Measurements from ENCODE around the gene MRPL58.
"Not testable (repeated sequence)": the region's sequence is repeated elsewhere in the genome, so short reads cannot be mapped to it uniquely, and the experiment has no call there.

The MRPL58 gene

DNA sequence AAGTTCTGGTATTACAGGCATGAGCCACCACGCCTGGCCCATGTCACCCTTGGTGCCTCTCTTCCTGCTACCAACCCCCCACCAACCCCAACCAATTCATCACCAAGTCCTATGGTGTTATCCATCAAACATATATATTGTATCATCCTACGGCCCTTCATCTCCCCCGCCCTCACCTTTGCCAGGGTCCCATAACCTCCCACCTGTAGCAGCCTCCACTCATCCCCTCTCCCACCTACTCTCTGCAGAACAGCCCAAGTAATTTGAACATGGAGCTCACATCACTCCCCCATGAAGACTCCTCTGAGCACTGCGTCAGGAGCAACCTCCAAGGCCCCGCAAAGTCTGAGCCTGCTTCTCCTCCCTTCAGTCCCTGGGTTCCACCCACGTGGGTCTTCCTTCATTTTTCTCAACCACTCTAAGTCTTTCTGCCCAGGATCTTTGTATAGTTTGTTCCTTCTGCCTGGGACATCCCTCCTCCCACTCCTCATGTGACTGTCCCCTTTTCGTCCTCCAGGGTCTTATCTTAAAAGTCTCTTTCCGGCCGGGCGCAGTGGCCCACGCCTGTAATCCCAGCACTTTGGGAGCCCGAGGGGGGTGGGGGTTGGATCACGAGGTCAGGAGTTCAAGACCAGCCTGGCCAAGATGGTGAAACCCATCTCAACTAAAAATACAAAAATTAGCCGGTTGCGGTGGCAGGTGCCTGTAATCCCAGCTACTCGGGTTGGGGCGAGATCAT lies 32.9 kb upstream of the MRPL58 start:
- H3K4me3 Mint-ChIP-seq = no peak overlapping the region
- H3K27me3 Mint-ChIP-seq = peaks cover 6% of the 10 kb centered on the region

DNA sequence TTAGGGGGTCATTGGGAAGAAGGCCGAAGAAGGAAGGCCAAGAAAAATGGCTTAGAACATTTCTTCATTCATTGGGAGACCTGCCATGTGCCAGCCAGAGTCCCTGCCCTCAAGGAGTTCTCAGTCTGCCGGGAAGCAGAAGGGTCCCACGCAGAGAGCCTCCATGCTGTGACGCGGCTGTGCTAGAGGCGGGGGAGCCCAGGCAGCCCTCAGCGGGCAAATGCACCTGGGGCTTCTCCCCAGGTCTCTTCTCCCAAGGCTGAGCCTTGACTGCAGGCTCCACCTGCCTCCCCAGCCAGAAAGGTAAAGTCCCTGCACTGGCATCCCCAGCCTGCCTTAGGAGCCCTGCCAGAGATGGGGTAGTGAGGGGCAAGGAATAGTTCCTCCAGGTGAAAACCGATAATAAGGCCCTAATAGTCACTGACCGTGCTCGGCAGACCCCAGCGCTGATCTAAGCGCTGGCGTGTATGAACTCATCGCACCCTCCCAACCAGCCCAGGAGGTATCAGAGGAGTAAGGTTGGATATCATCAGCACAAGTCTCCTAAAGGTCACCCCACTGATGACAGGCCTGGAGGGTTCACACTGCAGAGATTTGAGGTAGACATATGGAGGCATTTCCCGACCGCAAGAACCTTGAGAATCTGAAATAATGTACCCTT lies 31.0 kb upstream of the MRPL58 start:
- no peaks in the 10 kb centered on the region for H3K36me3 Mint-ChIP-seq (ENCODE audit: low read depth)
- DNase-seq = no peak
- no peaks in the 10 kb centered on the region for H3K9me3 Mint-ChIP-seq
- H3K4me1 Mint-ChIP-seq (ENCODE audit: low read depth) = peaks cover 16% of the 10 kb centered on the region
- H3K27ac Mint-ChIP-seq = peak overlapping the region; percentile 74
- H3K27me3 Mint-ChIP-seq = peaks cover 10% of the 10 kb centered on the region
- H3K4me3 Mint-ChIP-seq = peak overlapping the region; percentile 79

More for the DNA sequence above, 32.9 kb upstream of the MRPL58 start:
- H3K27ac Mint-ChIP-seq = no peak overlapping the region
- peaks cover 14% of the 10 kb centered on the region for H3K4me1 Mint-ChIP-seq (ENCODE audit: low read depth)
- no peaks in the 10 kb centered on the region for H3K36me3 Mint-ChIP-seq (ENCODE audit: low read depth)
- no peaks in the 10 kb centered on the region for H3K9me3 Mint-ChIP-seq
- no peak for DNase-seq

DNA sequence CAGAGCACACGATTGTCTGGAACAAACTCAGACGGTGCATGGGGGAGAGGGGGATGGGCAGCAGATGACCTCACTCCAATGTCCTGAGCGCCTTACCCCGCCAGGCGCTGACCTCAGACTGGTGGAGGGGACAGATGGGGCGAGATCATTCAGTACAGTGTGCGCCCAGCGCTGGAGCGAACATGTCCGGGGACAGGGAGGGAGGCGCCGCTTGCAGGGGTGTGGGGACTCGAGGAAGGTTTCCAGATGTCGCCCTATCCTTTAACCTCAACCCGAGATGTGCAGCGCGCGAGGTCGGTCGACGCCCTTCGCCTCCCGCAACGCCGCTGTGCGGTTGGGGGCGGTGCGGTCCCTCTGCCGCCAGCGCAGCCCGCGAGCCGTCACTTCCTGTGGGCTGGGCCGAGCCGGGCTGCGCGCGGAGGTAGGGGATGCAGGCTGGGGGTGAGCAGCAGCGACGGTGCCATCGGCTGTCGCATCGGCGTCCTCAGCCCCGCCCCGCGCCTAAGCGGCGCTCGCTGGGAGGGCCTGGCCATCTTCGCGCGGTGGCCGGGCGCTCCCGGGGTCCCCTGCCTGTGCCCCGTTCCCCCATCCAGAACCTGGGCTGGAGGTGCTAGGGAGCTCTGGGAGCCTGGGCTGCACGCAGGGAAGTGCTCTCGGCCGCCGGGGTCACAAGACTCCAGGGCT lies 30.3 kb upstream of the MRPL58 start:
- Mint-ChIP-seq H3K9me3 (no peaks in the 10 kb centered on the region), H3K4me3 (peak overlapping the region; percentile 79), H3K36me3 (ENCODE audit: low read depth) (no peaks in the 10 kb centered on the region), H3K27ac (peak overlapping the region; percentile 74), H3K4me1 (ENCODE audit: low read depth) (peaks cover 22% of the 10 kb centered on the region), H3K27me3 (peaks cover 17% of the 10 kb centered on the region)
- DNase-seq = peak; percentile 84

DNA sequence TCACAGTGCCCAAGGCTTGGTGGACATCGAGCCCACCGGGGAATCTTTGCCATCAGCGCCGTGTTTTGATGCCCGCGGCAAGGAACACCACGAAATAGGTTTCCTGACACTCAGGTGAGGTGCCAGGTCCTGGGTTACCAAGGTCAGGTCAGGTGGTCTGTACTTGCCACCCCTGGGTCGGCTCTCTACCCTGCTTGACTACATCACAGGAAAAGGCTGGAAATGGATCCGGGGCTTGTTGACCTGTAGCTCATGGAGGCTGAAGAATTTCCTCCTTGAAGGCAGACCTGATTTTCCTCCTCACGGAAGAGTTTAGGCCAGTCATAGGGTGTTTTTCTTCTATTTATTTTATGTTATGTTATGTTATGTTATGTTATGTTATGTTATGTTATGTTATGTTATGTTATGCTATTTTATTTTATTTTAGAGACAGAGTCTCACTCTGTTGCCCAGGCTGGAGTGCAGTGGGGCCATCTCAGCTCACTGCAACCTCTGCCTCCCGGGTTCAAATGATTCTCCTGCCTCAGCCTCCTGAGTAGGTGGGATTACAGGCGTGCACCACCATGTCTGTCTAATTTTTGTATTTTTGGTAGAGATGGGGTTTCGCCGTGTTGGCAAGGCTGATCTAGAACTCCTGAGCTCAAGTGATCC lies 29.7 kb upstream of the MRPL58 start:
- Mint-ChIP-seq H3K4me3 (peak overlapping the region; percentile 79), H3K4me1 (ENCODE audit: low read depth) (peaks cover 25% of the 10 kb centered on the region), H3K27me3 (peaks cover 20% of the 10 kb centered on the region)
- DNase-seq; H3K27ac Mint-ChIP-seq; H3K9me3 Mint-ChIP-seq; H3K36me3 Mint-ChIP-seq (ENCODE audit: low read depth): not testable (repeated sequence)

DNA sequence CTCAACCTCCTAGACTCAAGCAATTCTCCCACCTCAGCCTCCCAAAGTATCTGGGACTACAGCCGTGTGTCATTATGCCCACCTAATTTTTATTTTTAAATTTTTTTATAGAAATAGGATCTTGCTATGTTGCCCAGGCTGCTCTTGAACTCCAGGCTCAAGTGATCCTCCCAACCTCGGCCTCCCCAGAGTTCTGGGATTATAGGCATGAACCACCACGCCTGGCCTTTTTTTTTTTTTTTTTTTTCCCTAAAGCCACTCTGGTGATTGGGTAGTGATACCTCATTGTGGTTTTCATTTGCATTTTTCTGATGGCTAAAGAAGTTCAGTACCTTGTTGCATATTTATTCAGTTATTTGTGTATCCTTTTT lies 26.3 kb upstream of the MRPL58 start:
- H3K9me3 Mint-ChIP-seq = no peaks in the 10 kb centered on the region
- H3K27me3 Mint-ChIP-seq = peaks cover 28% of the 10 kb centered on the region
- no peak overlapping the region for H3K27ac Mint-ChIP-seq
- H3K4me3 Mint-ChIP-seq = no peak overlapping the region
- no peak for DNase-seq
- H3K4me1 Mint-ChIP-seq (ENCODE audit: low read depth) = peaks cover 26% of the 10 kb centered on the region
- H3K36me3 Mint-ChIP-seq (ENCODE audit: low read depth) = no peaks in the 10 kb centered on the region

DNA sequence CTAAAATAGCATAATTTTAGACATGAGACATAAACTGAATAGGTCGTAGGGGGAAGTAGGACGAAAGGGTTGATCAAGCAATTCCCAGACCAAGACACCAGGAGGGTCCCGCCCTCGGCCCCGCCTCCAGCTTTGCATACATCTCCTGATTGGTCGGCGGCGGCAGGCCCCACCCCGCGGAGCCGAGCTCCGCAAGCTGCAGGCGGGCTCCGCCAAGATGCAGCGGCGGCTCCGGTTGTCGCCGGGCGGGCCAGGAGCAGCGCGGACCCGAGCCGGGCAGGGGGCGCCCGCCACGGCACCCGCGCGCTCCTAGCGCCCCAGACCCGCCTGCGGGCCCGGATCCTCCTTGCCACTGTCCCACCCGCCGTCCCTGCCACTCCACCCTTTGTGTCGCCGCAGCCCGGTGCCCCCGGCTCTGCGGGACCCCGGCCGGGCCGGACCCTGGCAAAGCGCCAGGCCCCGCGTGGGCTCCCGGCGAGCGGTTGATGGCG lies 25.0 kb upstream of the MRPL58 start, which contains the start of gene CDR2L:
CDR2L (plus strand) TSS at position 215 of the 491 bp plus-strand sequence. CDS start 412 bp downstream, outside the sequence.
- Mint-ChIP-seq H3K27me3 (peaks cover 25% of the 10 kb centered on the region), H3K27ac (peak within 1 kb of the TSS; percentile 28)

DNA sequence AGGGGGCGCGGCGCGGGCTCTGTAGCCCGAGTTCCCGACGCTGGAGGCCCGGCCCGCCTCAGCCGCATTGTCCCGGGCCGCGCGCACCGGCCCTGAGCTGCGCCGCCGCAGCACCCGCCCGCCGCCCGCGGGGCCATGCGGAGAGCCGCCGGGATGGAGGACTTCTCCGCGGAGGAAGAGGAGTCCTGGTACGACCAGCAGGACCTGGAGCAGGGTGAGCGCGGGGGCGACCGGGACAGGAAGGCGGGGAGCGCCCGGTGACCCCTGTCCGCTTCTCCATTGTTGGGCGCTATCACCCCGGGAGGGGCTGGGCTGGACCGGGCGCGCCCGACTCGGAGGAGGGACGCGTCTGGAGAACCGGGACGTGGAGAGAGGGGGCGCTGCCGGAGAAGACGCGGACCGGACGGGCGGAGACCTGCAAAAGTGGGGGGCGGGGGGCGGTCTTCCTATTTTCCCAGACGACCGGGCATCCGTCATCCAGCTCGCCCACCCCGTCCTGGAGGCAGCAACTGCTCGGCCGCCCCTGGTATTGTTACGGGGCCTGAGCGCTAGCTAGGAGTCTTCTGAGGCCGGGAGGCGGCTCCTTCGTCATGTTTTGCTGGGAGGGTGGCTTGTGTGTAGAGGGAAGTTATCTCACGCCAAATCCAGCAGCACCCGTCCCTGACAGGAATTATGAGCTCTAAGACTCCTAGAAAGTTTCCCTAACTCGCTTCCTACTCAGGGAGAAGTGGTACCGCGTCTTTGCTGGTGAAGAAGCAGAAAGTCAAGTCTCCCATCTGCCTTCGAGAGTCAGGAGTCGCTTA lies 24.4 kb upstream of the MRPL58 start:
- Mint-ChIP-seq H3K4me1 (ENCODE audit: low read depth) (peaks cover 15% of the 10 kb centered on the region), H3K4me3 (peak overlapping the region; percentile 75), H3K9me3 (no peaks in the 10 kb centered on the region), H3K27ac (no peak overlapping the region), H3K36me3 (ENCODE audit: low read depth) (no peaks in the 10 kb centered on the region), H3K27me3 (peaks cover 25% of the 10 kb centered on the region)
- peak; percentile 63 for DNase-seq

More for the DNA sequence above, 25.0 kb upstream of the MRPL58 start, which contains the start of gene CDR2L:
- DNase-seq = peak; percentile 95
- Mint-ChIP-seq H3K4me3 (peak within 1 kb of the TSS; percentile 77), H3K9me3 (no peaks in the 10 kb centered on the region), H3K36me3 (ENCODE audit: low read depth) (no peaks in the 10 kb centered on the region), H3K4me1 (ENCODE audit: low read depth) (peaks cover 18% of the 10 kb centered on the region)

DNA sequence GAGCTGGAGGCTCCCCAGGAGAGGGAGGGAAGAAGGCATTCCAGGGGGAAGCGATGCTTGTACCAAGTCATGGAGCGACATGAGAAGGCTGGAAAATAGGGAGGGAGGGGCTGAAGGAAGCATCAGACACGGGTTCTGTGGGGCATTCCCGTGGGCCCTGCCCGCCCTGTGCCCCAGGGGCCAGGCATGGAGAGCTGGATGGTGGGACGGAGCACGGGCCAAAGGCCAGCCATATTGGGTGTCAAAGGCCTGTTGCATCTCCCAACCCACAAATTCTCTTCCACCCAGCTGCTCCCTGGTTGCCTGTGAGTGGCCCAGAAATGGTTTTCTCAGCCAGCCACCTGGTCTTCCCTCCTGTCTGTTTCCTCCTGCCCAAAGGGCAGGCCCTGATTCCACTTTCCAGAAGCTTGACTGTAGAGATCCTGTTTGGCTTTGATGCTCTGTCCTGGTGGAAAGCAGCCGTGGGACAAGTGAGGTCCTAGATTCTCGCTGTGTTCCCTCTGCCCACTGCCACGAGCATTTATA lies 21.8 kb upstream of the MRPL58 start:
- DNase-seq = no peak
- H3K36me3 Mint-ChIP-seq (ENCODE audit: low read depth) = no peaks in the 10 kb centered on the region
- no peak overlapping the region for H3K4me3 Mint-ChIP-seq
- H3K27me3 Mint-ChIP-seq = peaks cover 22% of the 10 kb centered on the region
- no peak overlapping the region for H3K27ac Mint-ChIP-seq
- peaks cover 15% of the 10 kb centered on the region for H3K4me1 Mint-ChIP-seq (ENCODE audit: low read depth)
- H3K9me3 Mint-ChIP-seq = no peaks in the 10 kb centered on the region

DNA sequence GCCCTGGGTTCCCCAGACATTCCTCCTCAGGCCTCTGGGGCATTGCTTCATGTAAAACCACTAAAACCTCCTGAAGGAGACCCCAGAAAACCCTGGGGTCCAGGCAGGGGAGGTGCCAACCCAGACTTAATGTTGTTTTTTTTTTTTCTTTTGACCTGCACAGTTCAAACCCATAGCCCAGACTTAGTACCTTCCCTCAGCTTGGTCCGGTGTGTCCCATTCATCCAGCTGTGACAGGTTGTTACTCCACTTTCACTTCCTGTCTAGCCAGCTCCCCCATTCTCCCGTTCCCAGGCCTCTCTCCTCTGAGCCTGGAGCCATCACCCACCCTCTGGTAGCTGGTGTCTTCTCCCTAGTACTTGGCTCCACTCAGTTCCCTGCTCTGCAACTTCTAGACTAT lies 20.2 kb upstream of the MRPL58 start:
- Mint-ChIP-seq H3K36me3 (ENCODE audit: low read depth) (no peaks in the 10 kb centered on the region), H3K27me3 (peaks cover 10% of the 10 kb centered on the region), H3K4me3 (no peak overlapping the region), H3K4me1 (ENCODE audit: low read depth) (peaks cover 6% of the 10 kb centered on the region), H3K27ac (no peak overlapping the region), H3K9me3 (no peaks in the 10 kb centered on the region)
- no peak for DNase-seq

DNA sequence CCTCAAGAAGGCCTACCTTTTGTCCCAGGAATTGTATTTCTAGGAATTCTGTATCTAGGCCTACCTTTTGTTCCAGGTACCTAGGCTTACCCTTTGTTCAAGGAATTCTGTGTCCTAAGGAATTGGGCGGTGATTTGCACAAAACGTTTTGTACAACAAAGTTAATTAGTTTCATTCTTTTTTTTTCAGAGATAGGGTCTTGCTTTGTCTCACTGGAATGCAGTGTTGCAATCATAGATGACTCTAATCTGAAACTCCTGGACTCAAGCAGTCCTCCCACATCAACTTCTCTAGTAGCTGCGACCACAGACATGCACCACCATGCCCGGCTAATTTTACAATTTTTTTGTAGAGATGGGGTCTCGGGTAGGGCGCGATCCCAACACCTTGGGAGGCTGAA lies 18.0 kb upstream of the MRPL58 start:
- Mint-ChIP-seq H3K4me3 (no peak overlapping the region), H3K36me3 (ENCODE audit: low read depth) (no peaks in the 10 kb centered on the region), H3K27me3 (no peaks in the 10 kb centered on the region), H3K9me3 (no peaks in the 10 kb centered on the region), H3K27ac (no peak overlapping the region), H3K4me1 (ENCODE audit: low read depth) (peaks cover 3% of the 10 kb centered on the region)
- DNase-seq = no peak

DNA sequence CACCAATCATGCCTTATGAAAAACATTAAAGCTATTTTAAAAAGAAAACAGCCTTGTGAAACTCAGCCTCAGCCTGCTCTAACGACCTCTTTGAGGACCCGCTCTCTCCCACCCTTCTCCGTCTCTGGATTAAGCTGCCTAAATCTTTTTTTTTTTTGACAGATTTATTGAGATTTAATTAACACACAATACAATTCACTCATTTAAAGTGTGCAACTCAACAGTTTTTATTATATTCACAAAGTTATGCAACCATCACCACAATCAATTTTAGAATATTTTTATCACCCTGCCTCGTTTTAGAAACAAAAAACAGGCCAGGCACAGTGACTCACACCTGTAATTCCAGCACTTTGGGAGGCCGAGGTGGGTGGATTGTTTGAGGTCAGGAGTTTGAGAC lies 16.6 kb upstream of the MRPL58 start:
- no peak for DNase-seq
- Mint-ChIP-seq H3K27ac (no peak overlapping the region), H3K27me3 (no peaks in the 10 kb centered on the region), H3K9me3 (no peaks in the 10 kb centered on the region), H3K4me3 (no peak overlapping the region), H3K36me3 (ENCODE audit: low read depth) (no peaks in the 10 kb centered on the region), H3K4me1 (ENCODE audit: low read depth) (peaks cover 3% of the 10 kb centered on the region)

DNA sequence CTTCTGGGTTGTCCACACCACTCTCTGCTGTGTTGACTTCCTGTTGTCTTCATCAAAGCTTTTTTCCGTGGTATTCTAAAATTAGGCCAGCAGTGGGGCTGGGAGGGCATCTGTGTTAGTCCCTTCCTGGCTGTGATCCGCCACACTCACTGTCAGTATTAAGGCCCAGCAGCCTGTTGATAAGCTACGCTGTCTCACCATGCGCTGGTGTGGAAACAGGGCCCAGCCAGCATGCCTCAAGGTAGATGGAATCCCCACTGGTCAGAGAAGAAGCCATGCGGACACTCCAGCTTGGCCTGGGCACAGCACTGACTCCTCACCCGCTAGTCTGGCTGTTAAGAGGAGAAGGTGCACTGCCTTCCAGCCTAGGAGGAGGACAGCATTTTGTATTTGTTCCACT lies 13.7 kb upstream of the MRPL58 start:
- H3K36me3 Mint-ChIP-seq (ENCODE audit: low read depth) = peaks cover 1% of the 10 kb centered on the region
- no peak for DNase-seq
- no peaks in the 10 kb centered on the region for H3K9me3 Mint-ChIP-seq
- H3K4me3 Mint-ChIP-seq = no peak overlapping the region
- H3K4me1 Mint-ChIP-seq (ENCODE audit: low read depth) = peaks cover 10% of the 10 kb centered on the region
- no peak overlapping the region for H3K27ac Mint-ChIP-seq
- no peaks in the 10 kb centered on the region for H3K27me3 Mint-ChIP-seq

DNA sequence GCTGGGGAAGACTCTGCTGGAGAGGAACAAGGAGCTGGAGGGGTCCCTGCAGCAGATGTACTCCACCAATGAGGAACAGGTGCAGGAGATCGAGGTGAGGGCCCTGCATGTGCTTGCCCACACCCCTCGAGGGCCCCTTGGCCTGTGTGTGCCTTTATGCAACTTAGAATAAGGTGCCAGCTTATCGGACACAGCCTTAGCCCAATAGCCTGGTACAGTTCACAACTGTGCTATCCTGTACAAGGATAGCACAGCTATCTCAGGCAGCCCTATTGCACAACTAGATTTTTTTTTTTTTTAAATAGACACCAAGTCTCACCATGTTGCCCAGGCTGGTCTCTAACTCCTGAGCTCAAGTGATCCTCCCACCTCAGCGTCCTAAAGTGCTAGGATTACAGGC lies 12.9 kb upstream of the MRPL58 start:
- H3K4me1 Mint-ChIP-seq (ENCODE audit: low read depth) = peaks cover 10% of the 10 kb centered on the region
- H3K27ac Mint-ChIP-seq = no peak overlapping the region
- H3K9me3 Mint-ChIP-seq = no peaks in the 10 kb centered on the region
- peaks cover 1% of the 10 kb centered on the region for H3K36me3 Mint-ChIP-seq (ENCODE audit: low read depth)
- H3K4me3 Mint-ChIP-seq = no peak overlapping the region
- DNase-seq = no peak
- H3K27me3 Mint-ChIP-seq = no peaks in the 10 kb centered on the region
